Measurements from ENCODE around the gene SBF2.
"Not testable (repeated sequence)": the region's sequence is repeated elsewhere in the genome, so short reads cannot be mapped to it uniquely, and the experiment has no call there.

SBF2 gene

GRCh38 chr11:9758637-9759518, 535.1 kb downstream of the SBF2 start:
- DNase-seq, result no peak

GRCh38 chr11:9757809-9758636, 536.0 kb downstream of the SBF2 start:
- no peak for DNase-seq

- DNase-seq, result no peak
Measured at GRCh38 chr11:9756878-9757277, 537.1 kb downstream of the SBF2 start.

- no peak for DNase-seq
Measured at GRCh38 chr11:9756461-9756860, 537.6 kb downstream of the SBF2 start.

GRCh38 chr11:9755561-9756185, 538.3 kb downstream of the SBF2 start:
- no peak for DNase-seq

GRCh38 chr11:9754010-9754471, 540.0 kb downstream of the SBF2 start:
- no peak for DNase-seq

GRCh38 chr11:9753021-9753420, 541.0 kb downstream of the SBF2 start:
- DNase-seq, result no peak

- DNase-seq, result no peak
Measured at GRCh38 chr11:9752091-9752490, 541.9 kb downstream of the SBF2 start.

GRCh38 chr11:9750551-9750950, 543.5 kb downstream of the SBF2 start:
- no peak for DNase-seq

GRCh38 chr11:9748361-9748970, 545.6 kb downstream of the SBF2 start:
- no peak for DNase-seq

GRCh38 chr11:9747828-9748227, 546.2 kb downstream of the SBF2 start:
- DNase-seq, result no peak

- DNase-seq, result no peak
Measured at GRCh38 chr11:9747229-9747628, 546.8 kb downstream of the SBF2 start.

GRCh38 chr11:9745411-9746211, 548.4 kb downstream of the SBF2 start:
- DNase-seq, result no peak

GRCh38 chr11:9743512-9743911, 550.5 kb downstream of the SBF2 start:
- not testable (repeated sequence) for DNase-seq

- no peak for DNase-seq
Measured at GRCh38 chr11:9741260-9741659, 552.8 kb downstream of the SBF2 start.

- DNase-seq, result no peak
Measured at GRCh38 chr11:9740202-9740883, 553.7 kb downstream of the SBF2 start.

GRCh38 chr11:9739123-9739900, 554.7 kb downstream of the SBF2 start:
- no peak for DNase-seq

- no peak for DNase-seq
Measured at GRCh38 chr11:9738707-9739106, 555.3 kb downstream of the SBF2 start.

- DNase-seq, result no peak
Measured at GRCh38 chr11:9738116-9738515, 555.9 kb downstream of the SBF2 start.

GRCh38 chr11:9736365-9736764, 557.7 kb downstream of the SBF2 start:
- DNase-seq, result no peak

GRCh38 chr11:9735919-9736318, 558.1 kb downstream of the SBF2 start:
- DNase-seq, result no peak

Measured in NCI-H1417 treated with DMSO at 0.1 percent for 48 hours (cell line).